Heart right ventricle (tissue), 16 donors: ENCODE measurements around the gene PCAT7. TPM values are rescaled to one million over a fixed set of nuclear protein-coding genes. Genes with fewer than 3 reads are reported as not detected.

Source experiments
- ATAC-seq, 8 donors: fragments of 200-7000 bp; cut with Tn5 transposase; one replicate each; pipeline ENCODE4 v1.9.1; 2020; ENCODE audit warnings: mild to moderate bottlenecking in 8 of 8, moderate library complexity in 8 of 8, moderate number of reproducible peaks in 1 of 8
- DNase-seq, 2 donors: peaks; one replicate each; pipeline ENCODE4 v3.0.0-alpha.2; 2020
- H3K27ac ChIP-seq, 10 donors: fragments of 200-600 bp; sonication (generic) in 2 of 10; one replicate each; pipeline versions ENCODE4 v1.5.0 to v1.8.0; 2020 to 2022; ENCODE audit warnings: mild to moderate bottlenecking in 3 of 10
- H3K27me3 ChIP-seq, 7 donors: fragments of 200-600 bp; one replicate each; pipeline ENCODE4 v1.8.0; 2021 to 2022; ENCODE audit warnings: mild to moderate bottlenecking in 2 of 7
- H3K36me3 ChIP-seq, 9 donors: fragments of 200-600 bp; sonication (generic) in 1 of 9; one replicate each; pipeline versions ENCODE4 v1.5.0 to v1.8.0; 2020 to 2022; ENCODE audit warnings: mild to moderate bottlenecking in 2 of 9
- H3K4me1 ChIP-seq, 9 donors: fragments of 200-600 bp; sonication (generic) in 1 of 9; one replicate each; pipeline versions ENCODE4 v1.5.0 to v1.8.0; 2020 to 2022; ENCODE audit warnings: mild to moderate bottlenecking in 4 of 9
- H3K4me3 ChIP-seq, 10 donors: fragments of 200-600 bp; sonication (generic) in 2 of 10; one replicate each; pipeline versions ENCODE4 v1.5.0 to v1.8.0; 2020 to 2022; ENCODE audit warnings: mild to moderate bottlenecking in 7 of 10, moderate library complexity in 2 of 10
- H3K9me3 ChIP-seq, 11 donors: fragments of 200-600 bp in 10 of 11; sonication (generic) in 2 of 11; one replicate each; pipeline versions ENCODE4 v1.5.0 to v1.8.0; 2013 to 2022; ENCODE audit warnings: mild to moderate bottlenecking in 2 of 11, control low read depth in 1 of 11, moderate library complexity in 1 of 11
- CTCF ChIP-seq, 9 donors: fragments of 200-600 bp; sonication (generic) in 2 of 9; IDR thresholded peaks; one replicate each; pipeline versions ENCODE4 v1.5.0 to v1.8.0; 2021 to 2022; ENCODE audit warnings: antibody characterized with exemption in 9 of 9, mild to moderate bottlenecking in 5 of 9, moderate library complexity in 1 of 9
- WGBS, 2 donors: extraction: QIAGEN DNeasy Blood & Tissue Kit; methylation state at CpG; one replicate each; pipeline ENCODE4 v1.1.7; 2013; ENCODE audit warnings: inconsistent platforms in 1 of 2; 5-methylcytosine and 5-hydroxymethylcytosine counted together
- intact Hi-C, 10 donors: fragments of 100-400 bp; cut with DNase I; formaldehyde crosslinking; loops; one replicate each; pipeline versions ENCODE4 v1.11.1 to v1.14.2; 2022
- polyA plus RNA-seq, 2 donors: library from polyadenylated mRNA; stranded (reverse); fragments of 200-250 nt; gene quantifications; one replicate each; pipeline ENCODE4 v1.2.3, GENCODE V29; 2013
- total RNA-seq, 10 donors: library from RNA; stranded (reverse); fragmentation: NEBNext Ultra II Directional in 3 of 10; extraction: Animal tissue kit (Norgen Biotek cat#: 25700) in 3 of 10; gene quantifications; one replicate each; pipeline versions ENCODE4 v1.2.1 to v1.2.4, GENCODE V29; 2021 to 2023
- donor health status: Arrhythmogenic right ventricular cardiomyopathy.
- donor health status: ischemic (EF 13 %, LVEDD 7.1; RV severe dilation, severe dysfunction).
- donor health status: healthy with polysubstance abuse.
- donor health status: DM: no; HTN: yes; CAD: no.
- donor health status: DM: no; HTN: no; CAD: no.
- donor health status: ischemic (EF 25% LVEDD 6.9; RV normal size, moderate dysfunction).
- donor health status: ischemic (EF 25% LVEDD 5.7; RV mildly dilated, moderate dysfunction).
- donor health status: healthy.
- donor health status: DM: yes; HTN: yes; CAD: no.
- donor health status: Ischemic cardiomyopathy.
- donor health status: ischemic (EF 35%, LVEDD 5.7; RV mildly dilated, moderate dysfunction).
- donor health status: nonischemic (EF 11% LVEDD 7.7; RV severe dilation, severe dysfunction).
- donor health status: DM: yes; HTN: yes; CAD: no.
- donor health status: PGD.
- donor health status: ischemic (EF 29% LVEDD 5.4; RV normal size, mild dysfunction).
- donor health status: nonischemic (EF 23%, LVEDD 6.1; RV moderate dilation, normal function).

The PCAT7 gene
- total and polyA plus RNA-seq, 12 donors: 0.13 TPM; not detected in 10

- ATAC-seq (peak in 1 of 8 donors; percentile 11), DNase-seq (no peak)
Observed at GRCh38 chr9:94568972-94569712, 14.3 kb downstream of the PCAT7 start.

GRCh38 chr9:94576131-94576530, 21.2 kb downstream of the PCAT7 start:
- H3K27ac ChIP-seq: no peak overlapping the region
- no peak overlapping the region for H3K4me3 ChIP-seq
- no peak for TF ChIP-seq CTCF (IDR thresholded peaks at IDR 0.05)
- ATAC-seq (no peak), DNase-seq (no peak)
- H3K9me3 ChIP-seq: no peaks in the 10 kb centered on the region
- no peaks in the 10 kb centered on the region for H3K4me1 ChIP-seq
- H3K36me3 ChIP-seq: no peaks in the 10 kb centered on the region
- H3K27me3 ChIP-seq: no peaks in the 10 kb centered on the region
- intact Hi-C loops: no loop called here
- WGBS, 2 donors: 72 to 81% methylated on average over 2 of the region's 2 CpGs

More at GRCh38 chr9:94568972-94569712, 14.3 kb downstream of the PCAT7 start:
- no peak for TF ChIP-seq CTCF (IDR thresholded peaks at IDR 0.05)
- Histone ChIP-seq H3K9me3 (no peaks in the 10 kb centered on the region), H3K36me3 (no peaks in the 10 kb centered on the region), H3K4me1 (no peaks in the 10 kb centered on the region), H3K27me3 (no peaks in the 10 kb centered on the region), H3K4me3 (no peak overlapping the region), H3K27ac (no peak overlapping the region)
- WGBS, 2 donors: 90 to 94% methylated on average over 17 of the region's 17 CpGs
- intact Hi-C loops: no loop called here

GRCh38 chr9:94577036-94577435, 22.2 kb downstream of the PCAT7 start:
- WGBS, 2 donors: 11 to 21% methylated on average over 1 of the region's 1 CpG
- H3K4me1 ChIP-seq: no peaks in the 10 kb centered on the region

GRCh38 chr9:94577571-94577970, 22.7 kb downstream of the PCAT7 start:
- ATAC-seq (no peak), DNase-seq (no peak)
- Histone ChIP-seq H3K4me3 (no peak overlapping the region), H3K4me1 (no peaks in the 10 kb centered on the region), H3K27ac (no peak overlapping the region), H3K9me3 (no peaks in the 10 kb centered on the region), H3K27me3 (no peaks in the 10 kb centered on the region), H3K36me3 (no peaks in the 10 kb centered on the region)
- 42 to 46% methylated on average over 2 of the region's 2 CpGs for WGBS, 2 donors
- no peak for TF ChIP-seq CTCF (IDR thresholded peaks at IDR 0.05)
- intact Hi-C loops: no loop called here

More at GRCh38 chr9:94577036-94577435, 22.2 kb downstream of the PCAT7 start:
- no peak for DNase-seq
- Histone ChIP-seq H3K27me3 (no peaks in the 10 kb centered on the region), H3K4me3 (no peak overlapping the region), H3K36me3 (no peaks in the 10 kb centered on the region), H3K27ac (no peak overlapping the region), H3K9me3 (no peaks in the 10 kb centered on the region)
- ATAC-seq: no peak
- TF ChIP-seq CTCF (IDR thresholded peaks at IDR 0.05): no peak
- intact Hi-C loops: no loop called here
